Endodermal cell (in vitro differentiated cells): ENCODE results near the gene NFE2L3. TPM values are rescaled to one million over a fixed set of nuclear protein-coding genes. Genes with fewer than 3 reads are reported as not detected.

Experiments used
- DNase-seq: peaks from one replicate; pipeline ENCODE4 v3.0.0-alpha.2; 2017
- H3K27ac ChIP-seq: 2 replicates; pipeline ENCODE4 v1.5.1; 2013; ENCODE audit warnings: mild to moderate bottlenecking, low read depth, low read length, moderate library complexity
- H3K27me3 ChIP-seq: 2 replicates; pipeline ENCODE4 v1.6.1; 2013; ENCODE audit warnings: mild to moderate bottlenecking, low read length, moderate library complexity; ENCODE audit not compliant: insufficient read depth, control insufficient read depth, poor library complexity, severe bottlenecking
- H3K36me3 ChIP-seq: 2 replicates; pipeline ENCODE4 v1.7.0; 2013; ENCODE audit warnings: mild to moderate bottlenecking, low read length, moderate library complexity; ENCODE audit not compliant: control insufficient read depth, insufficient read depth
- H3K4me1 ChIP-seq: one replicate; pipeline ENCODE4 v1.7.0; 2013; ENCODE audit warnings: low read length; ENCODE audit not compliant: control insufficient read depth, insufficient read depth
- H3K4me3 ChIP-seq: 2 replicates; pipeline ENCODE4 v1.5.1; 2013; ENCODE audit warnings: mild to moderate bottlenecking, low read length, moderate library complexity
- H3K9ac ChIP-seq: 2 replicates; pipeline ENCODE4 v1.6.1; 2013; ENCODE audit warnings: mild to moderate bottlenecking, low read length, moderate library complexity; ENCODE audit not compliant: poor library complexity, severe bottlenecking; ENCODE audit errors: extremely low read depth
- H3K9me3 ChIP-seq: 2 replicates; pipeline ENCODE4 v1.6.1; 2013; ENCODE audit warnings: mild to moderate bottlenecking, low read length, moderate library complexity; ENCODE audit not compliant: control insufficient read depth
- H3K27ac Mint-ChIP-seq: 2 replicates; pipeline ENCODE4 v1.8.0; 2020; ENCODE audit warnings: mixed read lengths
- H3K27me3 Mint-ChIP-seq: 2 replicates; pipeline ENCODE4 v1.8.0; 2021; ENCODE audit warnings: mild to moderate bottlenecking, mixed read lengths; ENCODE audit not compliant: insufficient read depth
- H3K36me3 Mint-ChIP-seq: 2 replicates; pipeline ENCODE4 v1.8.0; 2020; ENCODE audit warnings: low read depth, mixed read lengths
- H3K4me1 Mint-ChIP-seq: 2 replicates; pipeline ENCODE4 v1.8.0; 2020; ENCODE audit warnings: mixed read lengths
- H3K4me3 Mint-ChIP-seq: 2 replicates; pipeline ENCODE4 v1.8.0; 2020; ENCODE audit warnings: mild to moderate bottlenecking, moderate library complexity, mixed read lengths
- H3K9me3 Mint-ChIP-seq: 2 replicates; pipeline ENCODE4 v1.8.0; 2020; ENCODE audit warnings: mild to moderate bottlenecking, mixed read lengths
- CTCF ChIP-seq: fragments of 200-600 bp; sonication (generic); conservative IDR thresholded peaks from 2 replicates; pipeline ENCODE4 v1.5.0; 2021; ENCODE audit warnings: antibody characterized with exemption, mild to moderate bottlenecking
- WGBS, 2 experiments: methylation state at CpG; one replicate each; pipeline versions ENCODE4 v1.1.5 to v1.1.7; 2013; ENCODE audit warnings: missing lambda C conversion rate in 2 of 2, mixed read lengths in 1 of 2; ENCODE audit not compliant: insufficient coverage in 1 of 2, insufficient read length in 1 of 2; 5-methylcytosine and 5-hydroxymethylcytosine counted together
- total RNA-seq, 2 donors: library from RNA; stranded (reverse); fragmentation: NEBNext Ultra II Directional in 1 of 2; extraction: Animal tissue kit (Norgen Biotek cat#: 25700) in 1 of 2; gene quantifications; 2 replicates in 1 of 2; 3 replicates in 1 of 2; pipeline ENCODE4 v1.2.1, GENCODE V29; 2021

The NFE2L3 gene
- total RNA-seq, 2 donors from 2014 or later: 20.2 to 48.4 TPM

DNA sequence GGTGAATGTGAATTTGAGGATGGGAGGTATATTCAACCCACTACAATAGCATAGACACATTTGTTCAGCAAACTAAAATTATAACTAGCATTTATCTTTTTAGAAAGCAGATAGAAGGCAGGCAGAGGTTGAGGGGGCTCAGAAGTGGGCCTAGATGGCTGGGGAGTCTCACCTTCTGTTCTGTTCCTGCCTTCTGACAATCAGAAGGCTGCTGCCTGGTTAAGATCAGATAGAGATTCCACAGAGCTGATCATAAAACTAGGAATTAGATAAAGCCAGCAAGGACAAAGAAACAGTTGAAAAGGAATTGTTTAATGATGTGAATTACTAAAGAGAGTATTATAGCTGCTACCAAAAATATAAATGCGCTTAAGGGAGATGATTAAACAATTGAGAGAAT is 11.6 kb upstream of the NFE2L3 start:
- Mint-ChIP-seq H3K4me3 (no peak overlapping the region), H3K27ac (no peak overlapping the region), H3K4me1 (no peaks in the 10 kb centered on the region), H3K9me3 (no peaks in the 10 kb centered on the region), H3K36me3 (no peaks in the 10 kb centered on the region), H3K27me3 (no peaks in the 10 kb centered on the region)
- H3K27ac ChIP-seq: no peak overlapping the region
- no peak for DNase-seq
- WGBS, 2 experiments: 100% methylated on average over 1 of the region's 1 CpG; no CpG with 5 or more reads in 1 of the 2 experiments
- no peak overlapping the region for H3K4me3 ChIP-seq
- H3K36me3 ChIP-seq: no peaks in the 10 kb centered on the region
- H3K4me1 ChIP-seq: no peaks in the 10 kb centered on the region
- no peaks in the 10 kb centered on the region for H3K9me3 ChIP-seq
- H3K27me3 ChIP-seq: no peaks in the 10 kb centered on the region
- no peak overlapping the region for H3K9ac ChIP-seq
- TF ChIP-seq CTCF: no peak

GRCh38 chr7:26141077-26141476 is 10.9 kb upstream of the NFE2L3 start:
- Mint-ChIP-seq H3K36me3 (no peaks in the 10 kb centered on the region), H3K4me1 (no peaks in the 10 kb centered on the region), H3K9me3 (peaks cover 3% of the 10 kb centered on the region), H3K27ac (no peak overlapping the region), H3K27me3 (no peaks in the 10 kb centered on the region), H3K4me3 (no peak overlapping the region)
- Histone ChIP-seq H3K9me3 (no peaks in the 10 kb centered on the region), H3K4me1 (no peaks in the 10 kb centered on the region), H3K4me3 (no peak overlapping the region), H3K27ac (no peak overlapping the region), H3K27me3 (no peaks in the 10 kb centered on the region), H3K36me3 (no peaks in the 10 kb centered on the region), H3K9ac (no peak overlapping the region)
- no peak for DNase-seq
- no peak for TF ChIP-seq CTCF
- 81 to 100% methylated on average over 2 of the region's 2 CpGs for WGBS, 2 experiments

- Mint-ChIP-seq H3K4me1 (no peaks in the 10 kb centered on the region), H3K9me3 (peaks cover 17% of the 10 kb centered on the region), H3K27me3 (no peaks in the 10 kb centered on the region), H3K27ac (no peak overlapping the region), H3K4me3 (no peak overlapping the region), H3K36me3 (peaks cover 3% of the 10 kb centered on the region)
- WGBS, 2 experiments: 93 to 95% methylated on average over 4 to 5 of the region's 5 CpGs
- DNase-seq: no peak
- no peak for TF ChIP-seq CTCF
- H3K4me1 ChIP-seq: no peaks in the 10 kb centered on the region
- no peaks in the 10 kb centered on the region for H3K27me3 ChIP-seq
- H3K27ac ChIP-seq: no peak overlapping the region
- no peak overlapping the region for H3K4me3 ChIP-seq
- no peak overlapping the region for H3K9ac ChIP-seq
- no peaks in the 10 kb centered on the region for H3K36me3 ChIP-seq
- no peaks in the 10 kb centered on the region for H3K9me3 ChIP-seq
These were observed 8.5 kb upstream of the NFE2L3 start for GRCh38 chr7:26143298-26144048.
